ENCODE measurements around the gene DCANP1. TPM values are rescaled to one million over a fixed set of nuclear protein-coding genes. Genes with fewer than 3 reads are reported as not detected.

DCANP1 gene
- total and polyA plus RNA-seq, 2 of the 13 experiments (the other 11 are each of a cell fraction or from before 2014, with no cell fraction given) = not detected

DNA sequence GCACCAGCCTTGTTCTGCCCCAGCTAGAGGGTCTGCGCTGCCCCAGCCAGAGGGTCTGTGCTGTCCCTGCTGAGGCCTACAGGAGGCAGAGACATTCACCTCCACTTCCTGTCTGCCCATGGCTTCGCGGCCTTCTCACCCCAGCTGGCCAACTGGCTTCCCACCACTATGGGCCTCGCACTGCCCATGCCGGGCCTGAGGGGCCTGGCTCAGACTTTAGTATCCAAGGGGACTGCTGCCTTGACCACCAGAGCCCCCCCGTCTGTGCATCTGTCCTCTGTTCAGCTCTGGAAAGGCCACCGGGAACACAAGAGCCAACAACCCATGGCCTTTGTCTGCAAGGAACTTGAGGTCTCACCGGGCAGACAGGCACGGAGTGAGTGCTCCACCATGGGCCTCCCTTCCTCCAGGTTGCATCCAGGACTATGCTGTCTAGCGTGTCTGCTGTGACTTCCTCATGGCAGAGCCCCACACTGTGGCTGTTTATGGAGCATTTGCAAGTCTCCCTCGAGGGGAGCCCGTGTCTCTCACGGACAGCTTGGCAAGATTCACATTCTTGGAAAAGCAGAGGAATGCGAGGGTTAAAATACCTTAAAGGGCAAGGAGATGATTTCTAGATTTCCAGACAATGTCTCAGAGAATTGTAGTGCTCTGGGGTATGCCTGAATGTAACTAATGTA is 1.7 kb downstream of the DCANP1 start:
- Histone ChIP-seq H3K9me3 (ENCODE audit: low read length) (no peaks in the 10 kb centered on the region), H2AFZ (ENCODE audit: low read length) (no peak overlapping the region), H3K79me2 (ENCODE audit: insufficient read depth, low read length) (no peaks in the 10 kb centered on the region), H3K4me2 (ENCODE audit: low read depth, low read length) (no peak overlapping the region), H3K27ac (ENCODE audit: extremely low read length, insufficient read depth, low read length) (no peak overlapping the region), H3K4me1 (ENCODE audit: insufficient read depth, low read length) (no peaks in the 10 kb centered on the region), H3K27me3 (ENCODE audit: control insufficient read depth in 1 of 2, insufficient read depth in 2 of 2, low read length in 2 of 2) (peaks cover 6 to 64% of the 10 kb centered on the region in 2 experiments; a peak in 4 of 5 replicates), H3K9ac (ENCODE audit: insufficient read depth, low read depth, low read length) (no peak overlapping the region), H4K20me1 (ENCODE audit: insufficient read depth, low read length) (no peaks in the 10 kb centered on the region), H3K36me3 (replicated peaks in 1 of 2; ENCODE audit: control insufficient read depth in 1 of 2, insufficient read depth in 2 of 2, low read length in 2 of 2) (no peaks in the 10 kb centered on the region), H3K4me3 (replicated peaks in 1 of 3; ENCODE audit: insufficient read depth in 1 of 3, low read depth in 2 of 3, low read length in 3 of 3) (no peak overlapping the region)
- ChIA-PET POLR2A (no interaction called here), CTCF (ENCODE audit: low intra/inter-chr PET ratio, low total read pairs) (no interaction called here)
- ATAC-seq = no peak; the same call in 2 of the 3 replicates
- 48% methylated on average over 10 of the region's 14 CpGs for WGBS (ENCODE audit: low lambda C conversion rate)
- BruUV-seq (replicated peaks) = no TSS peak
- in situ Hi-C loops (cut with HindIII; ENCODE audit: extremely low pct_ligation_motif_present, low pct_unique_long_range_greater_than_20kb) (no loop called here), intact Hi-C loops (cut with micrococcal nuclease; ENCODE audit: unreplicated experiment) (no loop called here)
- FAIRE-seq = no peak
- no peak for DNase-seq (ENCODE audit: low spot score)
- no peak for TF ChIP-seq SIN3B (IDR thresholded peaks at IDR 0.05; ENCODE audit: low read length)
- no peak for TF ChIP-seq ZFP37 (CRISPR knock-in tag; IDR thresholded peaks at IDR 0.05; ENCODE audit: borderline replicate concordance)
- no peak for TF ChIP-seq ZNF33B (CRISPR knock-in tag; IDR thresholded peaks at IDR 0.05)
- no peak for TF ChIP-seq XBP1 (CRISPR knock-in tag; IDR thresholded peaks at IDR 0.05)
- TF ChIP-seq SOX13 (IDR thresholded peaks at IDR 0.05) = no peak
- TF ChIP-seq SOX13 (CRISPR knock-in tag; conservative IDR thresholded peaks at IDR 0.05 in 1 of 2, IDR thresholded peaks at IDR 0.05 in 1 of 2) = no peak
- no peak for TF ChIP-seq ZNF589 (CRISPR knock-in tag; conservative IDR thresholded peaks at IDR 0.05)
- TF ChIP-seq, protein P1, sequence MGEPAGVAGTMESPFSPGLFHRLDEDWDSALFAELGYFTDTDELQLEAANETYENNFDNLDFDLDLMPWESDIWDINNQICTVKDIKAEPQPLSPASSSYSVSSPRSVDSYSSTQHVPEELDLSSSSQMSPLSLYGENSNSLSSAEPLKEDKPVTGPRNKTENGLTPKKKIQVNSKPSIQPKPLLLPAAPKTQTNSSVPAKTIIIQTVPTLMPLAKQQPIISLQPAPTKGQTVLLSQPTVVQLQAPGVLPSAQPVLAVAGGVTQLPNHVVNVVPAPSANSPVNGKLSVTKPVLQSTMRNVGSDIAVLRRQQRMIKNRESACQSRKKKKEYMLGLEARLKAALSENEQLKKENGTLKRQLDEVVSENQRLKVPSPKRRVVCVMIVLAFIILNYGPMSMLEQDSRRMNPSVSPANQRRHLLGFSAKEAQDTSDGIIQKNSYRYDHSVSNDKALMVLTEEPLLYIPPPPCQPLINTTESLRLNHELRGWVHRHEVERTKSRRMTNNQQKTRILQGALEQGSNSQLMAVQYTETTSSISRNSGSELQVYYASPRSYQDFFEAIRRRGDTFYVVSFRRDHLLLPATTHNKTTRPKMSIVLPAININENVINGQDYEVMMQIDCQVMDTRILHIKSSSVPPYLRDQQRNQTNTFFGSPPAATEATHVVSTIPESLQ (CRISPR knock-in tag; conservative IDR thresholded peaks at IDR 0.05) = no peak
- TF ChIP-seq, protein P2, sequence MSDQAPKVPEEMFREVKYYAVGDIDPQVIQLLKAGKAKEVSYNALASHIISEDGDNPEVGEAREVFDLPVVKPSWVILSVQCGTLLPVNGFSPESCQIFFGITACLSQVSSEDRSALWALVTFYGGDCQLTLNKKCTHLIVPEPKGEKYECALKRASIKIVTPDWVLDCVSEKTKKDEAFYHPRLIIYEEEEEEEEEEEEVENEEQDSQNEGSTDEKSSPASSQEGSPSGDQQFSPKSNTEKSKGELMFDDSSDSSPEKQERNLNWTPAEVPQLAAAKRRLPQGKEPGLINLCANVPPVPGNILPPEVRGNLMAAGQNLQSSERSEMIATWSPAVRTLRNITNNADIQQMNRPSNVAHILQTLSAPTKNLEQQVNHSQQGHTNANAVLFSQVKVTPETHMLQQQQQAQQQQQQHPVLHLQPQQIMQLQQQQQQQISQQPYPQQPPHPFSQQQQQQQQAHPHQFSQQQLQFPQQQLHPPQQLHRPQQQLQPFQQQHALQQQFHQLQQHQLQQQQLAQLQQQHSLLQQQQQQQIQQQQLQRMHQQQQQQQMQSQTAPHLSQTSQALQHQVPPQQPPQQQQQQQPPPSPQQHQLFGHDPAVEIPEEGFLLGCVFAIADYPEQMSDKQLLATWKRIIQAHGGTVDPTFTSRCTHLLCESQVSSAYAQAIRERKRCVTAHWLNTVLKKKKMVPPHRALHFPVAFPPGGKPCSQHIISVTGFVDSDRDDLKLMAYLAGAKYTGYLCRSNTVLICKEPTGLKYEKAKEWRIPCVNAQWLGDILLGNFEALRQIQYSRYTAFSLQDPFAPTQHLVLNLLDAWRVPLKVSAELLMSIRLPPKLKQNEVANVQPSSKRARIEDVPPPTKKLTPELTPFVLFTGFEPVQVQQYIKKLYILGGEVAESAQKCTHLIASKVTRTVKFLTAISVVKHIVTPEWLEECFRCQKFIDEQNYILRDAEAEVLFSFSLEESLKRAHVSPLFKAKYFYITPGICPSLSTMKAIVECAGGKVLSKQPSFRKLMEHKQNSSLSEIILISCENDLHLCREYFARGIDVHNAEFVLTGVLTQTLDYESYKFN (CRISPR knock-in tag; conservative IDR thresholded peaks at IDR 0.05) = no peak
- TF ChIP-seq, protein P3, sequence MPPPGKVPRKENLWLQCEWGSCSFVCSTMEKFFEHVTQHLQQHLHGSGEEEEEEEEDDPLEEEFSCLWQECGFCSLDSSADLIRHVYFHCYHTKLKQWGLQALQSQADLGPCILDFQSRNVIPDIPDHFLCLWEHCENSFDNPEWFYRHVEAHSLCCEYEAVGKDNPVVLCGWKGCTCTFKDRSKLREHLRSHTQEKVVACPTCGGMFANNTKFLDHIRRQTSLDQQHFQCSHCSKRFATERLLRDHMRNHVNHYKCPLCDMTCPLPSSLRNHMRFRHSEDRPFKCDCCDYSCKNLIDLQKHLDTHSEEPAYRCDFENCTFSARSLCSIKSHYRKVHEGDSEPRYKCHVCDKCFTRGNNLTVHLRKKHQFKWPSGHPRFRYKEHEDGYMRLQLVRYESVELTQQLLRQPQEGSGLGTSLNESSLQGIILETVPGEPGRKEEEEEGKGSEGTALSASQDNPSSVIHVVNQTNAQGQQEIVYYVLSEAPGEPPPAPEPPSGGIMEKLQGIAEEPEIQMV (CRISPR knock-in tag; IDR thresholded peaks at IDR 0.05; ENCODE audit: low read depth) = no peak
- no peak for TF ChIP-seq RFX5 (IDR thresholded peaks at IDR 0.05; ENCODE audit: low read depth, low read length)
- TF ChIP-seq, protein P4, sequence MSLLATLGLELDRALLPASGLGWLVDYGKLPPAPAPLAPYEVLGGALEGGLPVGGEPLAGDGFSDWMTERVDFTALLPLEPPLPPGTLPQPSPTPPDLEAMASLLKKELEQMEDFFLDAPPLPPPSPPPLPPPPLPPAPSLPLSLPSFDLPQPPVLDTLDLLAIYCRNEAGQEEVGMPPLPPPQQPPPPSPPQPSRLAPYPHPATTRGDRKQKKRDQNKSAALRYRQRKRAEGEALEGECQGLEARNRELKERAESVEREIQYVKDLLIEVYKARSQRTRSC (CRISPR knock-in tag; IDR thresholded peaks at IDR 0.05; ENCODE audit: low read depth) = no peak

All from HepG2 (cell line).